KG1 (cell line): ENCODE measurements around the gene CYFIP2.
A peak's percentile ranks its signal among the peaks of the same experiment; 100 is the strongest.

Experiments used
- DNase-seq: peaks from one replicate; lab custom pipeline; 2025; lab: John Stamatoyannopoulos, UW

The CYFIP2 gene

DNA sequence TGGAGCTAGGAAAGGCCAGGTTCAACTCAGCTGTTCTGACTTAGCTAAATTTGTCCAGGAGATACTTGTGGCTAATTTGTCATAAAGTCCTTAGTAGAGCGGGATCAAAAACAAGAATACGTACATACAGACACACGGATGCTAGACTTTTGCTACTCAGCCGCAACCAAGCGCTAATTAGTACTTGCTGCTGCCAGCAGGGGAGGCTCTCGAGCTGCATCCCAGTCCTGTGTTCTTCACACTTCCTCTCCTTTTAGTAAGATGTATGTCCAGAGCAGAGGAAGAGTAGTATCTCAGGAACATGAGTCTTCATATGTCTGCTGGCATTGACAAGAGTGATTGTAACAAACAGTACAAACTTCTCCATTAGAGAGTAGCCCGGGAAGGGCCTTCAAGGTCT, 58.3 kb downstream of the CYFIP2 start:
- DNase-seq: no peak

DNA sequence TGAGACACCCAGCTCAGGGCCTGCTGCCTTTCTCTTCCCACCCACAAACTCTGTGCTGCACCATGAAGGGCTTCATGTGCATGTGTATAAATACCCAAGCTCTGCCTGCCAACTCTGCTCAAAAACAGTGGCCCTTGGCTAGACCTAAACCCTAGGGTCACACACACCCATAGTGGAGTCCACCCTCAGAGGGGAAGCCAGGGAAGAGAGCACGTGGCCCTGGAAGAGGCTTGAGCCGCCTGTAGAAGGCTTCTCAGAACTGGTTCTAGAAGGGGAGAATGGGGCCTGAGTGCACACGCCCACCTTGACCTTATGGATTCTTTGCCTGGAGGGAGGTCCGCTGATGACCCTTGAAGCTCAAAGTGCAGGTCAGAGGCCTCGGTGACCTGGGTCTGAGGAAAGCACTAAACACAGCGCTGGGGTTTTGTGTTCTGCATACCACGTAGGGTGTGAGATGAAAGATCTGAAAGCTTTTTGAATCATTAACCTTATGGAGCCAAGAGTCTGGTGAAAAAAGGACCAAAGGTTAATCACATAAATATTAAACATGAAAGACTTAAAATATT, 60.6 kb downstream of the CYFIP2 start:
- no peak for DNase-seq

- no peak for DNase-seq
These were observed 61.8 kb downstream of the CYFIP2 start for GRCh38 chr5:157327771-157328170.

GRCh38 chr5:157328277-157328912, 62.5 kb downstream of the CYFIP2 start:
- DNase-seq: peak; percentile 0

GRCh38 chr5:157331807-157332206, 65.9 kb downstream of the CYFIP2 start:
- DNase-seq: no peak

GRCh38 chr5:157335534-157336422, 69.9 kb downstream of the CYFIP2 start:
- DNase-seq: no peak

DNA sequence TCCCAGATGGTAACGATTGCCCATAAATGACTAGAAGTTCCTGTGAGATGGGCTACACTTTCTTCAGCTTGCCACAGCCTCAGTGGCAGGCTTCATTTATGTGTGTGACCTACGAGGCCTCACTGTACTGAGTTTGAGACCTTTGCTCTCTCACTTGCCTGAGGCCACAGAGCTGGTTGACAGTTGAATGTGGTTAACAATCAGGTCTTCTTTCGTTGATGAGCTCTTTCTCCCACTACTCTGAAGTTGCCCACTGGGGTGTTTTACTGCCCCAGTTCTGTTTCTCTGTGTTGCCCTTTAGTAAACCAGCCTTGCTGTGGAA, 70.5 kb downstream of the CYFIP2 start:
- no peak for DNase-seq

- no peak for DNase-seq
These were observed 73.5 kb downstream of the CYFIP2 start for GRCh38 chr5:157339409-157339808.

- DNase-seq: no peak
These were observed 77.0 kb downstream of the CYFIP2 start for GRCh38 chr5:157342822-157343402.

DNA sequence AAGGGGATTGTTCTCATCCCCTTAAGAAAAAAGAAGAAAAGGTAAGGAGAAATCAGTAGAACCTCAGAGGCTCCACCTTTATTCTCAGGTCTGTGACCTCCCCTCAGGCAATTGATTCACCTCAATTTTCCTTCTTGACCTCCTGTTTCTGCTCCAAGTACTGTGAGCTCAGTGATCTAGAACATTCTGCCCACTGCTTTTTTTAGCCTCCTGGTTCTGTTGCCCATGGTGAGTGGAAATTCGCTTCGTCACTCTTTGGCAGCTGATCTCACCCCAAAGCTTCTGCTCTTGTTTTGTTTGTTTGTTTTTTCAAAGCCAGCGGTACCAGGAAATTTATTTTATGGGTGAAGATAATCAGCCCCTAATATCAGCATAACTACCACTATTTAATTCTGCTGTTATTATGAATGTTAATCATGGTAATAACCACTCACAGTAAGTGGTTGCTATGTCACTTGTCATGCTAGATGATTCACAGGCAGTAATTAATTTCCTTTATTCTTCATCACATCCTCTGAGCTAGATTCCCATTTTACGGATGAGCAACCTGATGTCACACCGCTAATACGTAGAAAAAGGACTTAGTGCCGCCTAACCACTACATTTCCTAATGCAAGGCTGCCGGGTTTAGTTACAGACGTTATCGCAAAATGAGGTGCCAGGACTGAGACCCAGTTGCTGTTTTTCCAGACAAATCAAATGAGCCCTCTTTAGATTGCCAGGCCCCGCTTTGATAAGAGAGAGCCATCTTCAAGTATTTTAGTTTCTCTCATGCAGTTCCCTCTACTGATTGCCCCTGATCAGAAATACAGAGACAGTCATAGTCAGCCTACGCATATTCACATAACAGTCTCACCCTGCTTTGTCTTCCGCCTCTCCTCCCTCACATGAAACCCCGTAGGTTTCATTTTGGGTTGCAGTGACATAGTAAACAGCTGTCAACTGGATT, 78.2 kb downstream of the CYFIP2 start:
- DNase-seq: no peak

GRCh38 chr5:157345067-157345466, 79.1 kb downstream of the CYFIP2 start:
- no peak for DNase-seq

- no peak for DNase-seq
These were observed 79.6 kb downstream of the CYFIP2 start for GRCh38 chr5:157345485-157345884.

GRCh38 chr5:157347301-157348048, 81.6 kb downstream of the CYFIP2 start:
- no peak for DNase-seq

DNA sequence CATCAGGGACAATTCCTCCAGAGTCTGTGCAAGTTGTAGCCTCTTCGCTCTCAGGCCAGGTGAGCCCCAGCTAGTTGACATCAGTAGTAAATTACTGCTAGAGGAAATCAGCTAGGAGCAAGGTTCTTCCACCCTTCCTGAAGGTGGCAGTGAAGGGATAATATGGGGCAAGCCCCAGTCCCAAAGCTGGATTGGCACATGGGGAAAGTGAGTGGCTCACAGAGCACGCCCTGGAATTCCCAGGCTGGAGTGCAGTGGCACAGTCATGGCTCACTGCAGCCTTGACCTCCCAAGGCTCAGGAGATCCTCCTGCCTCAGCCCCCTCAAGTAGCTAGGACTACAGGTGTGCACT, 82.1 kb downstream of the CYFIP2 start:
- DNase-seq: no peak

- no peak for DNase-seq
These were observed 85.2 kb downstream of the CYFIP2 start for GRCh38 chr5:157350939-157351801.

- DNase-seq: no peak
These were observed 85.8 kb downstream of the CYFIP2 start for GRCh38 chr5:157351802-157352092.

DNA sequence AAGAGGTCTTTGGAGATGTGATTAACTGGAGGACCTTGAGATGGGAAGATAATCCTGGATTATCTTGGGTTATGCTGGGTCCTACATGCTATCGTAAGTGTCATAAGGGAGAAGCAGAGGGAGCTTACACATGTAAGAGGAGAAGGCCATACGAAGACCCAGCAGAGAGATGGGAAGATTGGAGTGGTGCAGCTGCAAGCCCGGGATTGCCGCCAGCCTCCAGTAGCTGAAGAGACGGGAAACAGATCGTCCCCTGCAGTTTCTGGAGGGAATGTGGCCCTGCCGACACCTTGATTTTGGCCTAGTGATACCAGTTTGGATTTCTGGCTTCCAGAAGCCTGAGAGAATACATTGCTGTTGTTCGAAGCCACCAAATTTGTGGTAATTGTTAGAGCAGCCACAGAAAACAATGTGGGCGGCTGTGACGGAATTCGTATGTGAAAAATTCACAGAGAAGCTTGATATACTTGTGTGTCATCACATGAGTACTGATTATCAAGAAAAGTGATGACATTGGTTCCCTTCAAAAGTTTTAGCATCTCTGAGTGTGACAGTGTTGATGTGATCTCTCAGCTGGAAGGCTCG, 86.9 kb downstream of the CYFIP2 start:
- DNase-seq: no peak

DNA sequence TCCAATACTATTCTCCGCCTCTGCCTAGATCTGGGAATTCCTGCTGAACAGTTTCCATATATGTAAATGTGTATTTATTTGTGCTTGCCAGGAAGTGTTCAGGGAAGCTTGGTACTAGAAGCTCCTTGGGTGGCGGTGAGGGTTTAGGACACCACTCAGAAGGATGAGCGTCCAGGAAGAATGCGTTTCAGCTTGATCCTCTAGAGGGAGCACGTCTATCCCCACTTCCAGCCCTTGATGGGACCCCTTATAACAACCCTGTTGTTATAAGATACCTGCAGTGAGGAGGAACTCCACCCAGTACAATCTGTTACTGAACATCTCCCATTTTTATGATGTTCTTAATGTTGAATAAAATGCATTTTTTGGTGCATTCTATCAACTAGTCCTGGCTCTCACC, 88.9 kb downstream of the CYFIP2 start:
- DNase-seq: no peak

- DNase-seq: no peak
These were observed 90.7 kb downstream of the CYFIP2 start for GRCh38 chr5:157356576-157356975.

DNA sequence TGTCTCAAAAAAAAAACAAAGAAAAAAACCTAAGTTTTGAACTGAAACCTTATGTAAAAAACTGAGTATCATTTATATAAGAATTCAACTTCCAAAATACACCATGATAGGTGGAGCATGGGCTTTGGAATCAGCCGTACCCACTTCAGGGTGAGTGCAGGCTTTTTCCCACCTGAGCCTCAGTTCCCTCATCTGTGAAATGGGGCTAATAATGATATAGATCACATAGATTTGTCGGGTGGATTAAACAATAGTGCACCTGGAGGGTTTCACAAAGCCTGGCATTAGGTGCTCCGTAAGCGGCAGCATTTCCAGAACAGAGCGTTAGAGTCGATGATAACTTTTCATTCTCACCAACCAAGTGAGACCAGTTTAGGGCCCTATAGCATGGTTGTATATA, 91.9 kb downstream of the CYFIP2 start:
- no peak for DNase-seq
